OCI-LY7 (cell line): ENCODE data around the gene APLP1.

Source experiments
- EZH2phosphoT487 ChIP-seq: fragments of 200-600 bp; sonication (generic); IDR thresholded peaks from 2 replicates; pipeline ENCODE4 v1.6.1; 2018; ENCODE audit warnings: low read depth, borderline replicate concordance, mild to moderate bottlenecking, mixed run types, antibody characterized with exemption, low read length, moderate library complexity, mixed read lengths
- TF ChIP-seq, protein P1 (sequence below): fragments of 200-600 bp; sonication (generic); conservative IDR thresholded peaks from 2 replicates; pipeline ENCODE4 v1.5.1; 2014; ENCODE audit warnings: mild to moderate bottlenecking, antibody characterized with exemption, low read length, moderate library complexity, mixed read lengths

DNA sequence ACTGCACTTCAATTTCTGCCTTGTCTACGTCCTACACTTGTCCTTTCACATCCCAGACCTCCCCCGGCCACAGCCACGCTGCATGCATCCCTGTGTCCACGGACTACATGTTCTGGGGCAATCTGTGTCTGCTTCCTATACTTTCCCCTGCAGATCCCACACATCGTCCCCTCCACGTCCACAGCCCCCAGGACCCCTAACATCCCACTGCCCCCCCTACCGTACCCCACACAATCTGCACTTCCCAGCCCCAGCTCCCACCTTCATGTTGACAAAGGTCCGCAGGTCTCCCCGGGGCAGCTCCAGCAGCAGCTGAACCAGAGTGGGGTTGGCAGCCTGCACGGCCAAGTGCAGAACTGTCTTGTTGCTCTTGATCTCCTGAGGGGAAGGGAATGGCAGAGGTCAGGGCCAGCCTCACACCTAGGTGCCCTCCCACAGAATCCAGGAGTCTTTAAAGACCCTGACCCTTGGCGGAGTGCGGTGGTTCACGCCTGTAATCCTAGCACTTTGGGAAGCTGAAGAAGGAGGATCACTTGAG is 21.8 kb downstream of the APLP1 start:
- TF ChIP-seq, protein P1, sequence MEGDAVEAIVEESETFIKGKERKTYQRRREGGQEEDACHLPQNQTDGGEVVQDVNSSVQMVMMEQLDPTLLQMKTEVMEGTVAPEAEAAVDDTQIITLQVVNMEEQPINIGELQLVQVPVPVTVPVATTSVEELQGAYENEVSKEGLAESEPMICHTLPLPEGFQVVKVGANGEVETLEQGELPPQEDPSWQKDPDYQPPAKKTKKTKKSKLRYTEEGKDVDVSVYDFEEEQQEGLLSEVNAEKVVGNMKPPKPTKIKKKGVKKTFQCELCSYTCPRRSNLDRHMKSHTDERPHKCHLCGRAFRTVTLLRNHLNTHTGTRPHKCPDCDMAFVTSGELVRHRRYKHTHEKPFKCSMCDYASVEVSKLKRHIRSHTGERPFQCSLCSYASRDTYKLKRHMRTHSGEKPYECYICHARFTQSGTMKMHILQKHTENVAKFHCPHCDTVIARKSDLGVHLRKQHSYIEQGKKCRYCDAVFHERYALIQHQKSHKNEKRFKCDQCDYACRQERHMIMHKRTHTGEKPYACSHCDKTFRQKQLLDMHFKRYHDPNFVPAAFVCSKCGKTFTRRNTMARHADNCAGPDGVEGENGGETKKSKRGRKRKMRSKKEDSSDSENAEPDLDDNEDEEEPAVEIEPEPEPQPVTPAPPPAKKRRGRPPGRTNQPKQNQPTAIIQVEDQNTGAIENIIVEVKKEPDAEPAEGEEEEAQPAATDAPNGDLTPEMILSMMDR, result no peak
- TF ChIP-seq EZH2phosphoT487, result no peak
